H9 (cell line): Measurements from ENCODE around the gene CUBN. TPM values are rescaled to one million over a fixed set of nuclear protein-coding genes. Genes with fewer than 3 reads are reported as not detected.

Source experiments
- DNase-seq: peaks from one replicate; pipeline ENCODE4 v3.0.0-alpha.2; 2017
- H2AFZ ChIP-seq: one replicate; pipeline ENCODE4 v1.6.1; 2013; ENCODE audit warnings: mild to moderate bottlenecking, low read length, control low read depth, moderate library complexity
- H2AK5ac ChIP-seq: 2 replicates; pipeline ENCODE4 v1.6.1; 2013; ENCODE audit warnings: low read length, control low read depth, mixed read lengths; ENCODE audit not compliant: insufficient read length
- H2BK120ac ChIP-seq: one replicate; pipeline ENCODE4 v1.6.1; 2013; ENCODE audit warnings: low read depth, mild to moderate bottlenecking, low read length, control low read depth, inconsistent platforms; ENCODE audit not compliant: poor library complexity, severe bottlenecking
- H2BK12ac ChIP-seq: 2 replicates; pipeline ENCODE4 v1.6.1; 2013; ENCODE audit warnings: low read length, control low read depth, mixed read lengths, low read depth; ENCODE audit not compliant: insufficient read length
- H2BK15ac ChIP-seq: 2 replicates; pipeline ENCODE4 v1.6.1; 2013; ENCODE audit warnings: low read depth, low read length, control low read depth
- H2BK20ac ChIP-seq: one replicate; pipeline ENCODE4 v1.6.1; 2013; ENCODE audit warnings: low read depth, mild to moderate bottlenecking, low read length, control low read depth, inconsistent platforms; ENCODE audit not compliant: poor library complexity, severe bottlenecking
- H2BK5ac ChIP-seq: 2 replicates; pipeline ENCODE4 v1.6.1; 2013; ENCODE audit warnings: low read length, control low read depth, mixed read lengths; ENCODE audit not compliant: insufficient read length
- H3K14ac ChIP-seq: 2 replicates; pipeline ENCODE4 v1.6.1; 2013; ENCODE audit warnings: low read length, control low read depth; ENCODE audit not compliant: insufficient read depth
- H3K18ac ChIP-seq: 2 replicates; pipeline ENCODE4 v1.6.1; 2013; ENCODE audit warnings: low read depth, mild to moderate bottlenecking, mixed read lengths, low read length, control low read depth; ENCODE audit not compliant: insufficient read length
- H3K23ac ChIP-seq: 2 replicates; pipeline ENCODE4 v1.6.1; 2013; ENCODE audit warnings: low read length, control low read depth, mixed read lengths, low read depth; ENCODE audit not compliant: insufficient read length
- H3K23me2 ChIP-seq: 2 replicates; pipeline ENCODE4 v1.6.1; 2013; ENCODE audit warnings: low read depth, mild to moderate bottlenecking, mixed read lengths, low read length, control low read depth; ENCODE audit not compliant: insufficient read length, poor library complexity, severe bottlenecking
- H3K27ac ChIP-seq: 2 replicates; pipeline ENCODE4 v1.5.1; 2013; ENCODE audit warnings: low read length, control low read depth, mixed read lengths, low read depth; ENCODE audit not compliant: insufficient read length
- H3K27me3 ChIP-seq: 2 replicates; pipeline ENCODE4 v1.6.1; 2013; ENCODE audit warnings: low read length, control low read depth, inconsistent platforms; ENCODE audit not compliant: insufficient read depth
- H3K4ac ChIP-seq: 2 replicates; pipeline ENCODE4 v1.6.1; 2013; ENCODE audit warnings: low read depth, mild to moderate bottlenecking, control low read depth, inconsistent platforms, low read length, moderate library complexity
- H3K4me1 ChIP-seq: 2 replicates; pipeline ENCODE4 v1.6.1; 2013; ENCODE audit warnings: low read length, control low read depth, inconsistent platforms; ENCODE audit not compliant: insufficient read depth
- H3K4me2 ChIP-seq: 2 replicates; pipeline ENCODE4 v1.6.1; 2013; ENCODE audit warnings: low read length, control low read depth, mixed read lengths; ENCODE audit not compliant: insufficient read length, insufficient read depth
- H3K56ac ChIP-seq: 2 replicates; pipeline ENCODE4 v1.6.1; 2013; ENCODE audit warnings: low read depth, mild to moderate bottlenecking, mixed read lengths, low read length, control low read depth; ENCODE audit not compliant: insufficient read length
- H3K79me1 ChIP-seq: 2 replicates; pipeline ENCODE4 v1.6.1; 2013; ENCODE audit warnings: low read depth, mild to moderate bottlenecking, moderate library complexity, low read length, control low read depth, inconsistent platforms; ENCODE audit not compliant: insufficient read depth, poor library complexity, severe bottlenecking
- H3K79me2 ChIP-seq: 2 replicates; pipeline ENCODE4 v1.6.1; 2013; ENCODE audit warnings: low read length, control low read depth, inconsistent platforms; ENCODE audit not compliant: insufficient read depth
- H3K9ac ChIP-seq: 2 replicates; pipeline ENCODE4 v1.6.1; 2013; ENCODE audit warnings: low read length, control low read depth, mixed read lengths; ENCODE audit not compliant: insufficient read length; ENCODE audit errors: extremely low read depth
- H3K9me3 ChIP-seq: one replicate; pipeline ENCODE4 v1.6.1; 2013; ENCODE audit warnings: low read depth, low read length, inconsistent platforms; ENCODE audit not compliant: control insufficient read depth
- H3T11ph ChIP-seq: one replicate; pipeline ENCODE4 v1.6.1; 2013; ENCODE audit warnings: mild to moderate bottlenecking, low read length, control low read depth, inconsistent platforms
- H4K20me1 ChIP-seq: one replicate; pipeline ENCODE4 v1.6.1; 2013; ENCODE audit not compliant: control insufficient read depth, insufficient read length, insufficient read depth
- H4K5ac ChIP-seq: 2 replicates; pipeline ENCODE4 v1.6.1; 2013; ENCODE audit warnings: low read depth, mild to moderate bottlenecking, mixed read lengths, low read length, control low read depth; ENCODE audit not compliant: insufficient read length
- H4K8ac ChIP-seq: replicated peaks from 2 replicates; pipeline ENCODE4 v1.6.1; 2013; ENCODE audit warnings: low read length, control low read depth, mixed read lengths, low read depth; ENCODE audit not compliant: insufficient read length
- H4K91ac ChIP-seq: 2 replicates; pipeline ENCODE4 v1.6.1; 2013; ENCODE audit warnings: low read depth, mild to moderate bottlenecking, moderate library complexity, mixed read lengths, low read length, control low read depth; ENCODE audit not compliant: insufficient read length
- H3K27ac Mint-ChIP-seq, 3 experiments: 2 replicates in 2 of 3; 3 replicates in 1 of 3; pipeline ENCODE4 v1.8.0; 2020 to 2021; ENCODE audit warnings: mixed read lengths in 3 of 3, mild to moderate bottlenecking in 1 of 3, moderate library complexity in 1 of 3
- H3K27me3 Mint-ChIP-seq: 2 replicates; pipeline ENCODE4 v1.8.0; 2021; ENCODE audit warnings: low read depth, mild to moderate bottlenecking, moderate library complexity, mixed read lengths
- H3K36me3 Mint-ChIP-seq, 3 experiments: 2 replicates in 2 of 3; 3 replicates in 1 of 3; pipeline ENCODE4 v1.8.0; 2020 to 2021; ENCODE audit warnings: low read depth in 3 of 3, mixed read lengths in 3 of 3; ENCODE audit not compliant: insufficient read depth in 1 of 3
- H3K4me1 Mint-ChIP-seq, 2 experiments: 2 replicates each; pipeline ENCODE4 v1.8.0; 2020; ENCODE audit warnings: mixed read lengths in 2 of 2
- H3K4me3 Mint-ChIP-seq, 2 experiments: 2 replicates in 1 of 2; 3 replicates in 1 of 2; pipeline ENCODE4 v1.8.0; 2020 to 2021; ENCODE audit warnings: mild to moderate bottlenecking in 2 of 2, mixed read lengths in 2 of 2, moderate library complexity in 1 of 2
- H3K9me3 Mint-ChIP-seq, 2 experiments: 2 replicates in 1 of 2; 3 replicates in 1 of 2; pipeline ENCODE4 v1.8.0; 2020; ENCODE audit warnings: mild to moderate bottlenecking in 2 of 2, mixed read lengths in 2 of 2, moderate library complexity in 1 of 2
- WGBS: extraction: QIAGEN DNeasy Blood & Tissue Kit; methylation state at CpG from one replicate; pipeline ENCODE4 v1.1.7; 2013; ENCODE audit warnings: missing lambda C conversion rate, low lambda C conversion rate, mixed read lengths; ENCODE audit not compliant: insufficient read length; ENCODE audit errors: extremely low coverage; 5-methylcytosine and 5-hydroxymethylcytosine counted together
- total RNA-seq: library from RNA; stranded (reverse); gene quantifications from 2 replicates; pipeline ENCODE4 v1.2.1, GENCODE V29; 2021
- TF ChIP-seq, protein P1 (sequence below): fragments of 200-600 bp; sonication (generic); conservative IDR thresholded peaks from 3 replicates; pipeline ENCODE4 v1.8.0; 2021; ENCODE audit warnings: antibody characterized with exemption, mild to moderate bottlenecking

CUBN gene
- total RNA-seq, 1 experiment from 2014 or later: 0.26 TPM

DNA sequence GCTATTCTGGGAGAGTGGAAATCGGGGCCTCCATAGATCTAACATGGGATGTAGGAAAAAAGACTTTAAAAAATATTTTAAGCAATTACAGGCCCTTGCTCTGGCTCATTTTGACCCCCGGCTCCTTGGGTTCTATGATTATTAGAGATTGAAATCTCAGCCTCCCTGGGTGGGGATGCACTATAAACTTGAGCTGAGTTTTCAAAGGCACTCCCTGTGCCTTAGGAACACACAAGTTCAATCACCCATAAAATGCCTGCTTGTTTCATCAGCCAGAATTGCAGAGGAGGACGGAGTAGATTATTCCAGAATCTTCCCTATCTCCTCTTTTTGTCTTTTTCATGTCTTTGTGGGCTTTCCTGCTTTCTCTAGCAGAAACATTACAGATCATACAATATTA lies 145.4 kb downstream of the CUBN start:
- H3K27ac Mint-ChIP-seq: no peak overlapping the region; a peak in 2 of 7 replicates
- Histone ChIP-seq H3K9ac (no peak overlapping the region), H3T11ph (no peak overlapping the region), H3K27me3 (no peaks in the 10 kb centered on the region), H4K8ac (no peak overlapping the region), H3K23ac (no peak overlapping the region), H3K18ac (no peak overlapping the region), H3K9me3 (no peaks in the 10 kb centered on the region), H2BK120ac (no peak overlapping the region), H3K27ac (no peak overlapping the region), H2AK5ac (no peak overlapping the region), H3K56ac (no peak overlapping the region), H4K5ac (no peak overlapping the region), H4K91ac (no peak overlapping the region), H2BK15ac (no peak overlapping the region), H2BK20ac (no peak overlapping the region), H3K4me2 (no peak overlapping the region), H3K4me1 (no peaks in the 10 kb centered on the region), H4K20me1 (no peaks in the 10 kb centered on the region), H3K79me2 (no peaks in the 10 kb centered on the region), H3K4ac (no peak overlapping the region), H2AFZ (no peak overlapping the region), H3K14ac (no peak overlapping the region), H3K23me2 (no peaks in the 10 kb centered on the region), H2BK5ac (no peak overlapping the region), H2BK12ac (no peak overlapping the region), H3K79me1 (no peaks in the 10 kb centered on the region)
- no CpG with 5 or more reads among the region's 3 CpGs for WGBS
- H3K4me3 Mint-ChIP-seq: no peak overlapping the region
- peaks cover 0 to 8% of the 10 kb centered on the region in 2 experiments; a peak in 2 of 5 replicates for H3K9me3 Mint-ChIP-seq
- H3K36me3 Mint-ChIP-seq: peaks cover 0 to 5% (median 1%) of the 10 kb centered on the region in 3 experiments; a peak in 3 of 7 replicates
- TF ChIP-seq, protein P1, sequence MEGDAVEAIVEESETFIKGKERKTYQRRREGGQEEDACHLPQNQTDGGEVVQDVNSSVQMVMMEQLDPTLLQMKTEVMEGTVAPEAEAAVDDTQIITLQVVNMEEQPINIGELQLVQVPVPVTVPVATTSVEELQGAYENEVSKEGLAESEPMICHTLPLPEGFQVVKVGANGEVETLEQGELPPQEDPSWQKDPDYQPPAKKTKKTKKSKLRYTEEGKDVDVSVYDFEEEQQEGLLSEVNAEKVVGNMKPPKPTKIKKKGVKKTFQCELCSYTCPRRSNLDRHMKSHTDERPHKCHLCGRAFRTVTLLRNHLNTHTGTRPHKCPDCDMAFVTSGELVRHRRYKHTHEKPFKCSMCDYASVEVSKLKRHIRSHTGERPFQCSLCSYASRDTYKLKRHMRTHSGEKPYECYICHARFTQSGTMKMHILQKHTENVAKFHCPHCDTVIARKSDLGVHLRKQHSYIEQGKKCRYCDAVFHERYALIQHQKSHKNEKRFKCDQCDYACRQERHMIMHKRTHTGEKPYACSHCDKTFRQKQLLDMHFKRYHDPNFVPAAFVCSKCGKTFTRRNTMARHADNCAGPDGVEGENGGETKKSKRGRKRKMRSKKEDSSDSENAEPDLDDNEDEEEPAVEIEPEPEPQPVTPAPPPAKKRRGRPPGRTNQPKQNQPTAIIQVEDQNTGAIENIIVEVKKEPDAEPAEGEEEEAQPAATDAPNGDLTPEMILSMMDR: no peak
- peaks cover 16% of the 10 kb centered on the region in 2 experiments for H3K4me1 Mint-ChIP-seq
- no peaks in the 10 kb centered on the region; the same call in 1 of the 2 replicates for H3K27me3 Mint-ChIP-seq
- DNase-seq: no peak
